Suppressor macrophage treated with lipopolysaccharide for 4 hours (primary cell): ENCODE data around the gene RAB7B.

Experiments used
- DNase-seq: peaks from one replicate; pipeline ENCODE4 v3.0.0-alpha.2; 2020

Gene RAB7B

DNA sequence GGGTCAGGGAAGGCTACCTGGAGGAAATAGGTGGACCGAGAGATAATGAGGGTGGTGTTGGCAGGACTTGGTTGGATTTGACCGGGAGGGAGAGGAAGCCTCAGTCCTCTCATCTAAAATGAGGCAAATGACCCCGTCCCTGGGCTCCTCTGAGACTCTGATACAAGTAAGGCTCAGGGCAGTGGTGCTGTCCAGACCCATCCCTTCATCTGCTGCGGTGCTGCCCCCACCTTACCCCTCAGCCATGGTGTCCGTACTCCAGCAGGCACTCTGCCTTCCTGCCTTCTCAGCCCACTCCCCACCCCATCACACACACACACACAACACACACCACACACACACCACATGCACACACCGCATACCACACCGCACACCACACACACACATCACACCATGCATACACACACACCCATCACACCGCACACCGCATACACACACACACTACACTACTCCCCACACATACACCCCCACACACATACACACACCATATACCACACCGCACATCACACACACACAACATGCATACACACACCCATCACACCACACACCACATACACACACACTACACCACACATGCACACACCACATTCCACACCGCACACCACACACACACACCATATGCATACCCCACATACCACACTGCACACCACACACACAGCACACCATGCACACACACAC lies 30.6 kb downstream of the RAB7B start:
- no peak for DNase-seq

DNA sequence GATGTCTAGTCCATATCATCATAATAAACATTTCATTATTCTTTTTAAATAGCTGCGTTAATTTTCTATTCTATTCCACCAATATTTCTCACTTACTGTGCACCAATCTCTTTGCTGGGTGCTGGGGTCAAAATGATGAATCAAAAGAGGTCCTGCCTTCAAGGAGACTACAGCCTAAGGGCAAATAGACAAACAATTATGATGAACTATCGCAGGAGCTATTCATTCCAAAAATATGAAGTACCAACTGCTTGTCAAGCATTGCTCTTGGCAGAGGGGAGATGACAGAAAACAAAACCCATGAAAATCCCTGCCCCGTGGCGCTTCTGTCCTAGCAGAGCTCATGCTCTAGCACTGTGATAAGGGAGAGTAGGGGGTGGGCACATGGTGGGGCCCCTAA lies 31.1 kb downstream of the RAB7B start:
- no peak for DNase-seq

DNA sequence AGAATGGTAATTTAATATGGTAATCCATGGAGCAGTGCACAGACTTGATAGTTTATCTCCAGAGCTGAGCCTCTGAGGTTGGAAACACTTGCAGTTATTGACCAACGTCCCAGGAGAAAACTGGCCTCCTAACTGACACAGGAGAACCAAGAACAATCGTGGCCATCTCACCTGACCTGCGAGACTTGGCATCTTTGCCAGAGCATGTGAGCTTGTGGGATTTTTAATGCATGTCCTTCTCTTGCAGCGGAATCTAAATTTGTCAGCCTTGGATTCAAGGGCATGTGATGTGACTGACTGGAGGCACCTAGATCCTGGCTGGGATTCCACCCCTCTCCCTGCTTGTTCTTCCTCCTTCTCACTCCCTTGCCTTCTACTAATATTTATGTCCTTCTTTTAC lies 32.1 kb downstream of the RAB7B start:
- no peak for DNase-seq

DNA sequence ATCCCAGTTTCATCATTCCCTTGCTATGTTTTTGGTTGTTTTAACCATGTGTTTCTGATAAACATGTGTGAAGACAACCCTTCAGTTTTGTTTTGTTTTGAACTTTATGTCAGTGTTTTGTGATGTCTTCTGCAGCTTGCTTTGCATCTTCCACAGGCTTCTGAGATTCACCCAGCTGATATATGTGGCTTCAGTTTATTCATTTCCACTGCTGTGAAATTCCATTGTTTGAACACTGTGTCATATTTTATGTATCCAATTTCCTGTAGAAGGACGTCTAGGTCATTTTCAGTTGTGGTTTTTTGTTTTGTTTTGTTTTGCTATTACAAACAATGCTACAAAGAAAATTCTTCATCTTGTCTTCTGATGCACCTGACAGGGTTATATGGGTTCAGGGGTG lies 32.7 kb downstream of the RAB7B start:
- no peak for DNase-seq

DNA sequence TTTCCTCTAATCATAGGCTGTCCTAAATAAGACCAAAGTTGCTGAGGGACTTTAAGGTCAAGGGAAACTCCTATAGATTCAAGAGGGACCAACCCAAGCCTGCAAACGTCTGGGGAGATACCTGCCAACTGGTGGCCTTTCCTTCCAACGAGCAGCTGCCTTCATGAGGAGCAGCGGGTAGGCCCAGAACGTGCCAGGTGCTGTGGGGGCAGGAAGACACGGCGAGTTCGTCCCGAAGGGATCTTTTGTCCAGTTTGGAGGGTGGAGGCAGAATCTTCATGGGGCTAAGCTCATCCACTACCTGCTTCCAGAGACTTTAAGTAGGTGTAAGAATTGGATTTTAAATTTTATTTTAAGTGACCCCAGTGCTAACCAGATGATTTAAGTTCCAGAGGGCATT lies 34.0 kb downstream of the RAB7B start:
- DNase-seq: no peak

DNA sequence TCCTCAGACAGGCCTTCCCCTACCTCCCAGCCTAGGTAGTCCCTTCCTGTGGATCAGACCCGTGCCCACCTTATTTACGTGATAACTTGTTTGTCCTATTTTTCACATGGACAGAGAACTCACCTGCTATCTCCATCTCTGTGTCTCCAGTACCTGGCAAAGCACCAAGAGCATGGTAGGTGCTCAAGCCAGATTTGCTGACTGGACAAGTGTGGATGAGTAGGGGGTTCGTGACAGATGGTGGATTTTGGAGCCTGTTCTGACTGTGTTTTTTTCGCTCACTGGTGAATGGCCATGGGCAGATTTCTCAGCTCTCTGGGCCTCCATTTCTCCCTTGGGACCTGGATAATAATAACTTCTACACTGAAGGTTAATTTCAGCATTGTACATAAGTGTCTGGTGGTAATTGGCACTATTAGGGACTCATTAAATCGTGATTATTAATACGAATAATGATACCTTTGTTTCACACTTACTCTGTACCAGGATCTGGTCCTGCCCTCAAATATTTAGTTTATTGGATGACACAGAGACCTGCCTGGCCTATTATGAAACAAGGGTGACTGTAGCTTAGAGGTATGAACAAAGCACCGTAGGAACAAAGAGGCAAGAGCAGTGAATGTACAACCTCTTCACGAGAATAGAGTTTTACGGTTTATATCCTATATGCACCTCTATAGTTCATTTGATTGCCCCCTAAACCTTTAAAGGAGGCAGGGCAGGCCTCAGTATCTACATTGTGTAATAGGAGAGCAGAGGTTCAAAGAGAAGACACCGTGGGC lies 35.5 kb downstream of the RAB7B start:
- DNase-seq: no peak

DNA sequence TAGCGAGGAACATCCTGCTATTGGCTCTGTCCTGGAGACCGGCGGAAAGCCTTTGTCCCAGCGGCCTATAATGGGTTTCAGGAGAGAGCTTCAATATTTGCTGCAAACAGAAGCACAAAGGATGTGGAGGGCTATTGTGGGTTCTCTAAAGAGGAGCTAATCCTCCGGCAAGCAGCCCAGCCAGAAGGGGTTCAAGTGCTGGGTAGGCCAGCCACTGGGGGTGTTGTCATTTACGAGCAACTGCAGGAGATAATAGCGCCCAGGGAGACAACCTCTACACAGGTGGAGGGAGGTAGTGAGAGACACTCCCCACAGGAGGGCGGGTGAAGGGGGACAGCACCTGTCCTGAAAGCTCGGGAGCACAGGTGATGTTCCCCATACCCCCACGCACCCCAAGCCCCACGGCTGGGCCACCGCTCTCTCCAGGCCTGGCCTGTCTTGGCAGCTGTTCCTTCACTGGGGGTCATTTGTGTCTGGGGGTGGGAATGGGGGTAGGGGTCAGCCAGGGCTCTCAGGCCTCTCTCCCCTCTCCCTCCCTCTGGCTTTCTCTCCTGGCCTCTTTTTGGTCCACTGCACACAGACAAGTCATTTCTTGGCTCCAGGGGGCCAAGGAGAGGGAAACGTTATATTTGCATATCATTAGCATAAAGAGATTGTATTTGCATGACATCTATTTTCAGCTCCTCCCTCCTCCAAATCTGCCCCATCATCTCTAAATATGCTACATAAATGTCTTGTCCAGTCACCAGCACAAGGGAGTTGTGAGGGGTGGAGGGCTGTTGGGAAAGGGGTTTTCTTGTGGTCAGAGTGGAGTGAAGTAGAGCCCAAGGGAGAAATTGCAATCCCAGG lies 37.9 kb downstream of the RAB7B start:
- DNase-seq: no peak

DNA sequence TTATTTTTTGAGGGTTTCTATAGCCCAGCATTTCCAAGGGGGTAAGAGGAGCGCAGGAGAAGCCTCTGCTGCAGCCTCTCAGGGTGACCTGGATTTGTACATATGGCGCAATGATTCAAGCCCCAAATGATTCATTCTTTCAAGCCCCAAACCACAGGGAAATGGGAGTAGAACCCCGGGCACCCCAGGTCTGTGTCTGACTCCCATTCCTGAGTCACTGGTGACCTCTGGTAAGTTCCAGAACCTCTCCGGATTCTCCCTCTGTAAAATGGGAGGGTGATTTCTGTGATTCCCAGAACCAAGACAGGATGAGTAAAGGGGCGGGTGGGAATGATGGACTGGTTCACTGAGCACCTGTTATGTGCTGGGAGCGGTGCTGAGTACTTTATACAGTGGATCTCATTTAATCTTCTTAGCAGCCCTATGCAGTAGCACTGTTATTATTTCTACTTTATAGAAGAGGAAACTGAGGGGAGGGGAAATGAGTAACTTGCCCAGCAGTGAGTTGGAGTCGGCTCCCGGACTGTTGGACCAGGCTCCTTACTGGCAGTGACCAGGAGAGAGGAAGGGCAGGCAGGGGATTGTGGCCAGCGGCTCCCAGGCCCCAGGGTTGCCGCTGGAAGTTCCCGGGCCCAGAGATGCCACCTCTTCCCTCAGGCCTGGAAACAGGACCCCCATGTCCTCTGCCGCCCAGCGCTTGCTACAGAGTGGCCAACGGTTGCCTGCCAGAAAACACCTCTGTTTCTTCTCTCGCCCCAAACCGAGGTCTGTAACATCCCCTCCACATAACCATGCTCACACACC lies 39.6 kb downstream of the RAB7B start:
- peak; percentile 85 for DNase-seq

DNA sequence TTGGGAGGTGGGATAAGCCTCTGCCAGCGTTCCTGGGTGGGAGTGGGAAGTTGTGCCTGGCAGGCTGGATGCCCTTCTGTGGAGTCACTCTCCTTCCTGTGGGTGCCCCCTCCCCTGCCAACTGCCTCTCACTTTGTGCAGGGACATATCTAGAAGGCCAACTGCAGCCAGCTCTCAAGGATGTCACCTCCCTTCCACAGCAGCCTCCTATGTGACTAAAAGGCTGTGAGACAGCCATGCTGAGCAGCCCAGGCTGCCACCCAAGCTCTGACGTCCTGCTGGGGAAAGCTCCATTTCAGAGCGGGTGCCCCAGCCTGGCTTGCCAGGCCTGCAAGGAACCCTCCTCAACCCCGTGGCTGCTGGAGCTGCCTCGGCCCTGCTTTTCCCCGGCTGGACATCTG lies 40.4 kb downstream of the RAB7B start:
- DNase-seq: no peak

DNA sequence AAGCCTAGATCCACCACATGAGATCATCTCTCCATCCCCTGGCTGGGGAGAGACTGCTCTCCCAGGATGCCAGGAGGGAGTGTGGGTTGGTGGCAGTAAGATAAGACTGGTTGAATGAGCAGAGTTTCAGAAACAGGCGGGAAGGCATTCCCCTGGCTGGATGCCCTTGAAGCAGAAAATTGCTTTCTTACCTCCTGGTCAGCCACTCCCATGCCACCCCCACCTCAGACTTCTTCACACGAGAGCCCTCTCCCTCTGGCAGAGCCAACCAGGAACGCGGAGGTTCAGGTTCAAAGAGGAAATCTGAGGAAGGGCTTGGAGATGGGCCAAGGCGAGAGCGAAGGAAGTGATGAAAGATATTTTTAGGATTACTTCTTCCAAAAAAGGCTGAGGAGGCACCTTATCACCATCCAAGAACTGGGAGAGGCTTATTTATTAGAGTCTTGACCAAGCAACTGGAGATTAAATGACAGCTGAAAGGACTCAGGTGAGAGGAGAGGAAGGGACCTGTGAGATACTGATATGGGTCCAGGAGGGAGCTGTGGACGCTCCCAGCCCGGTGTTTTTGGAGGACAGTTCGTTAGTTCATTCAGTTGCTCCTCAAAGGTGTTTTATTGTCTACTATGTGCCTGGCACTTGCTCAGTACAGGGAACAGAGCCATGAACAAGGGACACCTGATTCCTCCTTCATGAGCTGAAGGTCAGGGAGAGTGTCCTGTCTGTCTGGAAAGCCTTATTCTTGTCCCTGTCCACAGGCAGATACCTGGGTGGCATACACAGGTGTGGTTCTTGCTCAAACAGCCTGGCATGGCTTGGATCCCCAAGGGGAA lies 41.0 kb downstream of the RAB7B start:
- peak; percentile 32 for DNase-seq

DNA sequence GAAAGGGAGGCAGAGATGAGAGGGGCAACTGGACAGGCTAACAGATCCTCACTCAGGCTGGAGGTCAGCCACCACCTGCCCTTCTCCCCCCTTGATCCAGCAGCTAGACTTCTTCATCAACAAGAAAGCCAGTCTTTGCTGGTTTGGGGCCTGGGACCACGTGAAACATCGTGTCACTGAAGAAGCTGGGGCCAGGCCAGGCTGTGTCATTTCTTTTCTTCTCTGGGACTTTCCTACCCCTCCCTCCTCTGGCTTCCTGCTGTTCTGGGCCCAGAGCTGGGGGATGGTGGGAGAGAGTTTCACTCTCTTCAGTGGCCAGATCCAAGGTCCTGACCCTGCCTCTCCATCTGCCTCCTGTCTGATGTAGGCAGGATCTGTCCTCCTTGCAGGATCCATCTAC lies 41.8 kb downstream of the RAB7B start:
- DNase-seq: peak; percentile 84

DNA sequence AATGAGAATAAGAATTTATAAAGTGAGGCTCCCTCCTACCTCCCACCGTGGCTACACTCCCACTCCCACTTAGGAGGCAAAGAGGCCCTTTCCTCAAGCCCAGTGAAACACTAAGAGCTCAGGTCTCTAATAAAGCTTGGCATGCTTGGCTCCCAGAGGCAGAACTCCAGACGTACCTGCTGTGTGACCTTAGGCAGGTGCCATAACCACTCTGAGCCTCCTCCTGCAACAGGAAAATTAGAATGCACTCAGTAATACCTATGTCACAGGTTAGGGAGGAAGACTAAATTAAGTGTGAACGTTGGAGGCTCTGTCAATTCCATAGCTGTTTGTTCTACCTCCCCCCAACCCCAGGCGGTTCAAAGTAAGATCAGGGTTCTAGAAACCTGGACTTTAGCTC lies 43.4 kb downstream of the RAB7B start:
- no peak for DNase-seq

DNA sequence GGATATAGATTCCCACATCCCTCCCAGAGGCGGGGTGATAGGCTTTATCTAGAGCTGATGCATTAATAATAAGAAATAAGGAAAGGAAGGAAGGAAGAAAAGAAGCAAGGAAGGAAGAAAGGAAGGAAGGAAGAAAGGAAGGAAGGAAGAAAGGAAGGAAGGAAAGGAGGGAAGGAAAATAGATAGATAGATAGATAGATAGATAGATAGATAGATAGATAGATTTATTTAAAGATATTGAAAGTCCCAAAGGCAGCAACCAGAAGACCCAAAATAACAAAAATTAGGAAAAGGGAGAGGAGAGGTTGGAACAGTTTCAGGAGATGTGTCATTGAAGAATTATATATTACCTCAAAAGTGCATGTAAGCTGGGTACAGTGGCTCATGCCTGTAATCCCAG lies 47.7 kb downstream of the RAB7B start:
- DNase-seq: no peak

DNA sequence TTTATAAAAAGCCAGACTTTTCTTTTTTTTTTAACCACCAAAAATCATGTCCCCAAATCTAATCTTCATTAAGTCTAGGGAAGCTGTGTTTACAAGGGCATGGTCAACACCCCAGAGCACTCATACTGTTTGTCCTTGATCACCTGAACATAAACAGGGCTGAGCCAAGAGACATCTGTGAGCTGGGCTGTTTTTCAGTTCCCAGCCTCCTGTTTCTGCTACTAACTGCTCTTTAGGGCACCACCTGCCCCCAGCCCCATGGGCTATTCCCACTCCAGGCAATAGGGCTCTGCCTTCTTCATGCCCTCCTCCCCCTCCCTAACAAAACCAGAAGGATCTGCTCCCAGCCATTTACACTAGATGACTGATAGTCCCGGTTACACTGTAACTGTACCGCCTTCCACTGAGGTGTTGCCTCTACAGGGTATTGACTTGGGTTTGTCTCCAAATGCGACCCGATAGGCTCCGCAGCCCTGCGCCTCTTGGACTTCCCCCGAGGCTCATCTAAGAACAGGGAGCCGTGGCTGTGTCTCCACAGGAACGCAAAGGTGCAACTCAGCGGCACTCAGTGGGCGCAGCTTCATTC lies 48.3 kb downstream of the RAB7B start:
- DNase-seq: no peak

DNA sequence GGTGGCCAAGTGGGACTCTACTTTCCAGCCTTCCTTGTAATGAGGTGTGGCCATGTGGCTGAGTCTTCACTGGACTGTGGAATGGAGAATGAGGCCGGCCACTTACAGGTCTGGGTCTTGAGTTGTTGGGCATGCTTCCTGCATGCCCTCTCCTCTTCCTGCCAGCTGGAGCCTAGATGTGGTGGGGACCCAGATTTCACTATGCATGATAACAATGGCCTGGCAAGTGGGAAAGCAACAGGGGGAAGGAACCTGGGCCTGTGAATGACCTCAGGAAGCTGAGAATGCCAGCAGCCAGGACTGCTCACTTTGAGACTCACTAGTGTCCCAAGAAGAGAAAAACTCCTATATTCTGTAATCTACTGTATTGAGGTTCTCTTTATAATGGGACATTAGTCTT lies 51.4 kb downstream of the RAB7B start:
- DNase-seq: no peak

DNA sequence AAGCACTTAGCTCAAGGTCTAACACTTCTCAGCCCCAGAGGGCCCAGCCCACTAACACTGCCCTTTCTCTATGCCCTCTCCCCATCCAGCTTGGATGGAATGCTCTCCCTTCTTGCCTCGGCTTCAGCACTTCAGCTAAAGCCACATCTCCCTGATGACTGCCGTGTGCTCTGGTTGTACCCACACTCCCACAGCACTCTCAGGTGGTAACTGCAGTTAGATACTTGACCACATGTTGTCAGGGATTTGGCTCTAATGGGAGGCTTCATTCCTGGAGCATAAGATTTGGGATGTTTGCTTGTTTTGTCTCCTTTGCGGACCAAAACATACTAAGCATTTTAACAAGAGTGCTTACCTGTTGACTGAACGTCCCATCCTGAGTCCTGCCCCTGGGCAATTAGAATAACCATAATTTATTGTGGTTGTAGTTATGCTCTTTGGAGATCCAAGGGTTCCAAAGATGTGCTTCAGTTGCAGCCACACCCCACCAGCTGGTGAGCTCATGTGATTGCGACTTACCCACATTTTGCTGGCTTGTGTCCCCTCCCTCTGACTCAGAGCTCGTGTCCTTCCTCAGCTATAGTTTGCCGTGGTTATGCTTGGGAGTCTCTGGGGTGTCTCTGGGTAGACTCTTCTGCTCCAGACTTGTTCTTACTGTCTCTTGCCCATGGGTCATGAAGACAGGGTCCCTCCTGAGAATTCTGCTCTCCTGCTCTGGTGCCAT lies 52.2 kb downstream of the RAB7B start:
- peak; percentile 78 for DNase-seq

DNA sequence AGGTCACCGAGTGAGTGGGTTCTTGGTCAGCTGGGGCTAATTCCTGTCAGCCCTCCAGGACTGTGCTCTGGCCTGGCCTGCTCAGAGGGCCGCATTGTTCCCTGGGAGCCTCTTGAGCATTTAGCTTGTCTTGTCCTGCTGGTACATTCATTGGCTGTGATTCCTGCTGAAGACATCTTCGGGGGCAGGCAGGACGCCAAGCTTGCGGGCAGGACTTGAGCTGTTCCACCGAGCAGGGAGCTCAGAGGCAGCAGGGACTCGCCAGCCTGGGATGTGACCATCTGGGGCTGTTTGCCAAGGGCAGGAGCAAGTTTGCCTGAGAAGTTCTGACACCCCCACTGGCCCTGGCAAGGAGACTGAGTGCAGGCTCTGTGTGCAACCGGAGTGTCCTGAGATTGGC lies 52.9 kb downstream of the RAB7B start:
- no peak for DNase-seq

DNA sequence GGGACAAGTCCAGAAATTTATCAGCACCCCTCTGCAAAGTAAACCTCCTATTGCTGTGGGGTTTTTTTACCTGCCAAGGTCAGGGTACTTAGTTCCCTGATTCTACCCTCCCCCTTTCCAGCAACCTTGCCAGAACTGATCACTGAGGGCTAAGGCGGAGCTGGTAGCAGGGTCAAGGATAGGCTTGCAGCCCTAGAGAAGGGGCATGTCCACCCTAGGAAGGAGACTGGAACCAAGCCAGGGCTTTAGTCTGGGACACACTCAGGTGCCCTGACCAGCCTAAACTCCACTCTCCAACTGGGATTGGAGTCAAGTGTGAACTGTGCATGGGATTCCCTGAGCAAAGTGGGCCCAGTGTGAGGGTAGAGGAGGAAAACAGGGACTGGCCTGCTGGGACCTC lies 53.4 kb downstream of the RAB7B start:
- DNase-seq: no peak

DNA sequence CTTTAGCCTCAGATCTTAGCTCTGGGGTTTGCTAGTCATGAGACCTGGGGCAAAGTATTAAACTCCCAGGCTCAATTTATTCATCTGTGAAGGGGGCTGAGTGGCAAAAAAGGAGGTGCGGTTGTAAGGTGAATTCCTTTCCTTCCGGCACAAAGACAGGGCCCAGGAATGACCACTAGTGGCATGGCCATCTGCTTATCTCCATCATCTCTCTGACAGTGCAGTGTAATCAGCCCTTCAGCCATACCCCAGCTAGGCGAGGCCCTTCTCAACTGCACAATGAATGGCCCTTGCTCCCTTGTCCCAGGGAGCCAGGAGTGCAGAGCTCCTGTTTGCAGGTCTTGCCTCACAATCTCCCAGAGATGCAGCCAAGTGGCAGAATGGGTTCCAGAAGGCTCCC lies 54.3 kb downstream of the RAB7B start:
- DNase-seq: no peak

DNA sequence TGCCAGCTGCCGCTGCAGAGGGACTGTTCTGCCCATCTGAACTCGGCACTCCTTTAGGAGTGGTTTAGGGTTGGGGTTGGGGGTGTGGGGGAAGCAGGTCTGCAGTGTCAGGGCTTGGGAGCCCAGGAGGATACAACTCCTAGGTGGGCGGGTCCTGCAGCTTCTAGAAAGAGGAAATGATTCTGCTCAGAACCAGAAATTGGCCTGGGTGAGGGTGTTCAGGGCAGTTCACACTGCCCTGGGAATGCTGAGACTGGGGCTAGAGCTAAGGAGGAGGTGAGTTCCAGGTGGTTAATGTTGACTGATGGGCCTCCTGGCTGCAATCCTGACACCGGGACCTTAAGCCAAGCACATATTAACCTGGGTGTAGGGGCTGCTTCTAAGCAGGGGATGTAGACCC lies 55.2 kb downstream of the RAB7B start:
- peak; percentile 72 for DNase-seq

DNA sequence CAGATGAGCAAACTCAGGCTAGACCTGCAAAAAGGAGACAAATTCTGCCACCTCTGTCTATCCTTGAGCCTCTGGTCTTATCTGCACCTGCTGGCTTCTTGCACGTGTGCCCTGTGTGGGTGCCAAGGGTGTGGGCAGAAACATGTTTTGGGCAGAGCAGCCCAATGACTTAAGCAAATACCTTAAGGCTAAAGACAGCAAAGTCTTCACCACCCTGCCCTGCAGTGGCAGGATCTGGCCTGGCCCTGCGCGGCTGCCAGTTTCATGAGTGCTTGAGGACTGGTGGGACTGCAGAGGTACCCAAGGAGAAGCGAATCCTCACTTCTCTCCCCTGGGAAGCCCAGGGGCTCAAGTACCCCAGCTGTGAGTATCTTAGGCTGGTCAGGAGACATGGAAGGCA lies 56.2 kb downstream of the RAB7B start:
- no peak for DNase-seq
